ENCODE data around the gene BBS7.

The BBS7 gene, protein sequence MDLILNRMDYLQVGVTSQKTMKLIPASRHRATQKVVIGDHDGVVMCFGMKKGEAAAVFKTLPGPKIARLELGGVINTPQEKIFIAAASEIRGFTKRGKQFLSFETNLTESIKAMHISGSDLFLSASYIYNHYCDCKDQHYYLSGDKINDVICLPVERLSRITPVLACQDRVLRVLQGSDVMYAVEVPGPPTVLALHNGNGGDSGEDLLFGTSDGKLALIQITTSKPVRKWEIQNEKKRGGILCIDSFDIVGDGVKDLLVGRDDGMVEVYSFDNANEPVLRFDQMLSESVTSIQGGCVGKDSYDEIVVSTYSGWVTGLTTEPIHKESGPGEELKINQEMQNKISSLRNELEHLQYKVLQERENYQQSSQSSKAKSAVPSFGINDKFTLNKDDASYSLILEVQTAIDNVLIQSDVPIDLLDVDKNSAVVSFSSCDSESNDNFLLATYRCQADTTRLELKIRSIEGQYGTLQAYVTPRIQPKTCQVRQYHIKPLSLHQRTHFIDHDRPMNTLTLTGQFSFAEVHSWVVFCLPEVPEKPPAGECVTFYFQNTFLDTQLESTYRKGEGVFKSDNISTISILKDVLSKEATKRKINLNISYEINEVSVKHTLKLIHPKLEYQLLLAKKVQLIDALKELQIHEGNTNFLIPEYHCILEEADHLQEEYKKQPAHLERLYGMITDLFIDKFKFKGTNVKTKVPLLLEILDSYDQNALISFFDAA

GRCh38 chr4:121869841-121870822 lies at the start of gene BBS7:
TSS of gene BBS7 (minus strand) at chr4:121870474. CDS start at chr4:121870313, 161 bp downstream.
- DNase-seq (ENCODE audit: low spot score), result peak; percentile 97

- DNase-seq (ENCODE audit: low spot score), result no peak
These were observed 43.4 kb upstream of the BBS7 start for GRCh38 chr4:121913667-121914066.

- no peak for DNase-seq (ENCODE audit: low spot score)
These were observed 38.1 kb upstream of the BBS7 start for GRCh38 chr4:121908346-121908745.

DNA sequence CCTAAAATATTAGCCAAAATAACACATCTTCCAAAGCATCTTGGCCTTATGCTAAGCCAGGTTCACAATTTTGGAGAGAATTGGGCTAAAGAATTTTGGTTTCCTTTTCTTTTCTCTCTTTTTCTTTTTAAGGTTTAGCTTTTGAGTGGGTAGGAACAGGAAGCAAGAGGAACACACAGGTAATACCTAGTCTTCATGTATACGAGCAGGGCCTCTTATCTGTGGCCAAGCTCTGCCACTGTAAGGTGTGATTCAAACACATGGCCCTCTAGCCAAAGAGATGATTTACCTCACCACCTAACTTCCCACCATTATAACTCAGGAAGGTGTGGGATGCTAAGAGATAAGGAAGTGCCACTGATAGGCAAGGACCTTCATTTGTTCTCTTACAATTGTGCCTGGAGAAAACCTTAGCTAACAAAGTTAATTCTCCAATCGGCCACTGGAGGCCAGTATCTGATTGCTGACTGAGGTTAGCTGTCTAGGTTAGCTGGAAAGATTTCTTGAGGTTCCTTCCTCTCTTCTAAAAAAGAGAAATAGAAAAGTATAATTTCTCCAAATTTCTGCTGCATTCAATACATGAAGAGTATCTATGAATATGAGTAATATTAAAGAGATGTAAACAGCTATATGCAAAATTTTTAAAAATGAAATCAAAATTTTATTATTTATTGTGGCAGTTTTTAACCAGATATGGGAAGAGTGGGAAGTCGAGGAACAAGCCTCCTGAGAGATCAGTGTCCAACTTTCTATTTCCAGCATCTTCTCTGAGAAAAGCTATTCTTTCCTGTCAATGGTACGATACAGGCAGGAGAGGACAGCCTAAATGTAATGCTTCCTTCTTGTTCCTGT lies 30.1 kb upstream of the BBS7 start:
- DNase-seq (ENCODE audit: low spot score), result peak; percentile 75

DNA sequence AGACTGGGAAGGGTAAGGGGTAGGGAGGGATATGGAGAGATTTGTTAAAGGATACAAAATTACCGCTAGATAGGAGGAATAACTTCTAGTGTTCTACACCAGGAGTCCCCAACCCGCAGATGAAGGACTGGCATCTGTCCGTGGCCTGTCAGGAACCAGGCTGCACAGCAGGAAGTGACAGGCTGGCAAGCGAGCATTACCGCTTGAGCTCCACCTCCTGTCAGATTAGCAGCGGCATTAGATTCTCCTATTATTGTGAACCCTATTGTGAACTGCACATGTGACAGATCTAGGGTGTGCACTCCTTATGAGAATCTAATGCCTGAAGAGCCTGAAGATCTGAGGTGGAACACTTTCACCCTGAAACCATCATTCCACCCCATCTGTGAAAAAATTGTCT lies 27.9 kb upstream of the BBS7 start:
- no peak for DNase-seq (ENCODE audit: low spot score)

DNA sequence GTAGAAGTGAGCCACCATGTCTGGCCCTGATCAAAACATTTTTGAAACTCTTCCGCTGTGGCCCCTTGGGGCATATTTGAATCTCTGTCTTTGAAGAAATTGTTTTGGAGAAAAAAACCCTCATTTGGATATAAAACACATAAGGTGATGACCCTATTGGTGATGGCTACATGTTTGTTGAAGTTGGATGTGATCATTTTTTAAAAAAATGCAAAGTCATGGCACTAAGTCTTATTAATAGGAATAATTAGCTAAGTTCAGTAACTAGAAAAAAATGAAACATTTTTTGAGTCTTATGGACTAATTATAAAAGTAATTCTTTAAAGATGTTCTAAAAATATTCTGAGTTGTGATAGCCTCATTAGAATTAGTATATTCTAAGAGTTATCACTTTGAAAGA lies 17.9 kb upstream of the BBS7 start:
- no peak for DNase-seq (ENCODE audit: low spot score)

- DNase-seq (ENCODE audit: low spot score), result no peak
These were observed 14.8 kb upstream of the BBS7 start for GRCh38 chr4:121885115-121885514.

DNA sequence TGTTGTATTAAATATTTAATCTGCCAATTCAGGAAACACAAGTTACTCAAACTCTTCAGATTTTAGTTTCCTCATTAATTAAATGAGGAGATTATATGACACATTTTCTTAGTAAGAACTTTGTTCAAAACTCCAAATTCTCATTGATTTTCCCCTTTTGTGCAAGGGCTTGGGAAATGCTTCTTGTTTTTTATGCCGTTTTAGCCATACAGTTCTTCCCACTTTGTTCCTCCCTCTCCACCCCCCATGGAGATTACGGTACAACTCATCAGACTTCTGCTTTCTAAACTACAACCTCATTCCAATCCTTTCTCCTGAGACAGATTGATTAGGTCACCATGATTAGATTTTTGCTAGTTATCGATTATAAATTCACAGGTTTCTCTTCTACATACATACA lies 10.9 kb upstream of the BBS7 start:
- DNase-seq (ENCODE audit: low spot score), result no peak

DNA sequence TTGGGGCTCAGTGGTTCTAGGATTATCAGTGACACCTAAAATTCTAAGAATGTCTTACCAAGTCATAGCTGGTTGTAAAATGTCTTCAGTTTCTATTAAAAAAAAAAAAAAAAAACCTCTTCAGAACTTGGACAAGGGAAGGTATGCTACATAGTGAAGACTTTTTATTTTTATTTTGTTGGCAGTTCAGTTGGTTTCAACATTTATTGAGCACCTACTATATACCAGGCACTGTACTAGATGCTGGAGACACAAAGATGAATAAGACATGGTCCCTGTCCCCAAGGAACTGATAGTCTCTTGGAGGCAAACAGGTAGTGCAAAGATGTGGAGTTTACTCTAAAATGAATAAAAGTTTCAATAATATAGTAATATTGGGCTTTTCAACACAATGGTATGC lies 8.9 kb upstream of the BBS7 start:
- no peak for DNase-seq (ENCODE audit: low spot score)

GRCh38 chr4:121877041-121877773 lies 6.9 kb upstream of the BBS7 start:
- no peak for DNase-seq (ENCODE audit: low spot score)

DNA sequence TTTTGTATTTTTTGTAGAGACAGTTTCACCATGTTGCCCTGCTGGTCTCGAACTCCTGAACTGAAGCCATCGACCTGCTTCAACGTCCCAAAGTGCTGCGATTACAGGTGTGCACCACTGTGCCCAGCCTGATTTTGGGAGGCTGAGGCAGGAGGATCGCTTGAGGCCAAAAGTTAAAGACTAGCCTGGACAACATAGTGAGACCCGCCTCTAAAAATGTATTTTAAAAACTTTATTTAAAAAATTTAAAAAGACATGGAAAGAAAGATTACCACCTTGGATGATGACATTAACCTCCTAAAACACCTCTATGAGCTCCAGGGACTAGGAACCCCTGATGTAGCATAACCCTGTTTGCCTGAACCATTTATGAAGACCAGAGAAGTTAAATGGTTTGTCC lies 5.8 kb upstream of the BBS7 start:
- DNase-seq (ENCODE audit: low spot score), result no peak

DNA sequence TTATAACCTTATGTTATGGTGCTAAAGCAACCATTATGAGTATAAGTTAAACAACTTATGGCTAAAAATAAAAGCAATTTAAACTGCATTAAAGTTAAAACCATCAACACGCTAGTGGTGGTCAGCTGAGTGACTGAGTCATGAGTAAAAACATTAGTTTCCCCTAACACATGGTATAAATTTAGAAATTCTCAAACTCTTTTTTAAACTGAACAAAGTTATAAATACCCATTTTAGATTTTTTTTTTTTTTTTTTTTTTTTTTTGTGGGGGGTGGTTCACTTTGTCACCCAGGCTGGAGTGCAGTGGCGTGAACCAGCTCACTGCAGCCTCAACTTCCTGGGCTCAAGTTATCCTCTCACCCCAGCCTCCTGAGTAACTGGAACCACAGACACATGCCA lies 5.4 kb upstream of the BBS7 start:
- no peak for DNase-seq (ENCODE audit: low spot score)

DNA sequence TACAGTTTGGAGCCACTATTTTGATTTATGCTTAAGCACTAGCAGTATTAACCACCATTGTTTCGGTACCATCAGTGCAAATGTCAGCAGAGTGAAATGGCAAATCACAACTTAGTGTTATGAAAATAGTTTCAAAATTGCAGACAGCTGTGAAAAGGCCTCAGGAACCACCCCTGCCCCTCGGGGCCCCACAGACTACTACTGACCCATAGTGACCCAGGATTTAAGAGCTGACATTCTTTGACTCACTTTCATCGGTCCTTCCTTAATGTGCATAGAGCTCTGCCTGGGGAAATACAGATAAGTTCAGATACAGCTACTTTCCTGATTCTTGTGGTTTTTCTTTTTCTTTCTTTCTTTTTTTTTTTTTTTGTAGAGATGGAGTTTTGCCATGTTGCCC lies 3.3 kb upstream of the BBS7 start:
- DNase-seq (ENCODE audit: low spot score), result no peak

- DNase-seq (ENCODE audit: low spot score), result no peak
These were observed 6.5 kb downstream of the BBS7 start for GRCh38 chr4:121863799-121864198.

DNA sequence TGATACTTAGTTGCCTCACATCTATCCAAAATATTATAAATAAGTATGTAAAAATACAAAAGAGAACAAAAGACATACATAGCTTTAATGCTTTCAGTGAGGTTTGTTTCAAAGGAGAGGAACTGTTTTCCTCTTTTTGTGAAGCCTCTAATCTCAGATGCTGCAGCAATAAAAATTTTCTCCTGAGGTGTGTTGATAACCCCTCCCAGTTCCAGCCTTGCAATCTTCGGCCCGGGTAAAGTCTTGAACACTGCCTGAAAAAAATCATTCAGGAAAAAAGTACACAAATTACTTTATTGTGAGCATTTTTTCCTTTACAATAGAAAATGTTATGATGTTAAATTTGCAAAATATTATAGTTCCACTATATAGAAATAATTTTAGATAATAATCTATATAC lies 8.8 kb downstream of the BBS7 start:
- no peak for DNase-seq (ENCODE audit: low spot score)

GRCh38 chr4:121860121-121860520 lies 10.2 kb downstream of the BBS7 start:
- DNase-seq (ENCODE audit: low spot score), result no peak

DNA sequence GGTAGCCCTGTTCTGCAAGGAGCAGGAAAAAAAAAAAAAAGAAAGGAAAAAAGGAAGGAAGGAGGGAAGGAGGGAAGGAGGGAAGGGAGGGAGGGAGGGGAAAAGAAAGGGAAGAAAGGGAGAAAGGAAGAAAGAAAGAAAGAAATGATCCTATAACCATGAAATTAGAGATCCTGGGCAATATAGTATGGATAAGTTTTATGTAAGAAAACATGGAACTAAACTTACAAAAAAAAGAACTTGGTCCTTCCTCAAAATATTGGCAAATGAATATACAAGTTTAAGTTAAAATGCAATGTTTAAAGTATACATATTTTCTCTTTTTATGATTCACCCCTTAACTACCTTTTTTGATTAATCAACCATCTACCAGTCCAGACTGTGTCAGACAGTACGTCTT lies 18.9 kb downstream of the BBS7 start:
- DNase-seq (ENCODE audit: low spot score), result no peak

DNA sequence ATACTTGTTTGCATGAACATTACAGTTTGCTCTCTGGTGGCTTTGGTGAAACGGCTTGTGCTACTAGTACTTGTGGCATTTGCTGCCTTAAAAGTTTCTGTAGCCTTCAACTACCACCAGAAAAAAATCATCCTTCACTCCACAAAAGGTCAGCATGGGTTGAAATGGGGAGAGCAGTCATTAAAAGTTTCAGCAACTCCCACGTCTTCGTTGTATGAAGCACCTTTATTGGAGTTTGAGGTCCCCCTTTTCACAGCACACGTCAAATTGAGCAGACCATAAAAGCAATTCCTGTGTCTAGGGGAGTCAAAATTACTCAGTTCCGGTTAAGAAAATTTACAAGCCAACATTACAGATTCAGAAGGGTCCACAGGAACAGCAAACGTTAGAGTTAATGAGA lies 23.6 kb downstream of the BBS7 start:
- DNase-seq (ENCODE audit: low spot score), result no peak

DNA sequence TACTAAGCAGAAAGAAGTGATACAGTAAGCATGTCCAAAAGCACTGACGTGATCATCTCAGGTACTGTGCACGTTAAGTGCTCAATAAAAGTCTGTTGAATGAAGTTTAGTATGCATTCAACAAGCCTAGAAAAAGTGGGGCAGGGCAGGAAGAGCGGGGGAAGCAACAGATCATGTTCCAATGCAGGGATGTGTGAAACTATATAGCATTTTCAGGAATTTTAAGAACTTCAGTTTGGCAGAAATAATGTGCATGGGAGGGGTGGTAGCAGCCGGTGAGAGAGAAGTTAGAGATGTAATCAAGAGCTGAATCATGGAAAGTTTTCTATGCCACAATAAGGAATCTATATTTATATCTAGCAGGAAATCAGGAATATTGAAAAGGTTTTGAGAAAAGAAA lies 27.4 kb downstream of the BBS7 start:
- no peak for DNase-seq (ENCODE audit: low spot score)

GRCh38 chr4:121838136-121838535 lies 32.1 kb downstream of the BBS7 start:
- no peak for DNase-seq (ENCODE audit: low spot score)

- DNase-seq (ENCODE audit: low spot score), result no peak
These were observed 40.8 kb downstream of the BBS7 start for GRCh38 chr4:121829511-121829910.
